ENCODE results near the gene DOK3. TPM values are rescaled to one million over a fixed set of nuclear protein-coding genes. Genes with fewer than 3 reads are reported as not detected.

DOK3 gene
- total RNA-seq, 1 experiment from 2014 or later: 8.0 TPM

GRCh38 chr5:177554474-177555111, 45.0 kb upstream of the DOK3 start, which contains the start of gene FAM193B:
FAM193B (minus strand) TSS chr5:177554563; CDS start chr5:177554458, 105 bp downstream.
- TF ChIP-seq CTCF (IDR thresholded peaks at IDR 0.05 in 2 of 3, conservative IDR thresholded peaks at IDR 0.05 in 1 of 3; ENCODE audit: borderline replicate concordance in 1 of 3, insufficient read depth in 1 of 3, low read depth in 2 of 3, low read length in 2 of 3) (peak in 2 of 3 experiments; percentile 17 to 30; a peak in 2 of 6 replicates), RAD21 (IDR thresholded peaks at IDR 0.05; ENCODE audit: low read depth) (no peak), SIN3A (IDR thresholded peaks at IDR 0.05; ENCODE audit: low read depth) (no peak), POLR2AphosphoS5 (IDR thresholded peaks at IDR 0.05; ENCODE audit: low read depth, low read length) (peak; percentile 61; the same call in 1 of the 2 replicates), EGR1 (IDR thresholded peaks at IDR 0.05; ENCODE audit: low read depth) (peak; percentile 73), ZFX (IDR thresholded peaks at IDR 0.05) (0 out of 2 replicates have a peak, but pooled peaks have one; percentile 27), FOSL1 (IDR thresholded peaks at IDR 0.05; ENCODE audit: low read depth) (no peak), YY1 (IDR thresholded peaks at IDR 0.05; ENCODE audit: extremely low read depth, insufficient replicate concordance, low read depth, low read length) (peak; percentile 99), CBX3 (IDR thresholded peaks at IDR 0.05; ENCODE audit: low read depth) (peak; percentile 52; the same call in 1 of the 2 replicates)
- TF ChIP-seq, protein P1, sequence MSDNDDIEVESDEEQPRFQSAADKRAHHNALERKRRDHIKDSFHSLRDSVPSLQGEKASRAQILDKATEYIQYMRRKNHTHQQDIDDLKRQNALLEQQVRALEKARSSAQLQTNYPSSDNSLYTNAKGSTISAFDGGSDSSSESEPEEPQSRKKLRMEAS (IDR thresholded peaks at IDR 0.05): 0 out of 2 replicates have a peak, but pooled peaks have one; percentile 16
- intact Hi-C loops (cut with micrococcal nuclease): no loop called here
- Histone ChIP-seq H2AFZ (ENCODE audit: low read depth, low read length, poor library complexity, severe bottlenecking) (peak within 1 kb of the TSS; percentile 98), H3K9ac (ENCODE audit: low read length) (peak within 1 kb of the TSS; percentile 80), H4K20me1 (ENCODE audit: insufficient read depth) (no peaks in the 10 kb centered on the region), H3K36me3 (ENCODE audit: control insufficient read depth in 1 of 2, insufficient read depth in 2 of 2, low read length in 2 of 2) (peaks cover 0 to 4% of the 10 kb centered on the region in 2 experiments; a peak in 1 of 4 replicates), H3K9me3 (ENCODE audit: control insufficient read depth in 1 of 2, insufficient read depth in 1 of 2, low read depth in 1 of 2, low read length in 2 of 2) (no peaks in the 10 kb centered on the region), H3K79me2 (ENCODE audit: insufficient read depth, low read length) (peaks cover 41% of the 10 kb centered on the region), H3K4me3 (replicated peaks in 1 of 2; ENCODE audit: low read depth in 1 of 2, low read length in 2 of 2) (peak within 1 kb of the TSS; percentile 86 to 93), H3K9me2 (ENCODE audit: insufficient read depth) (no peaks in the 10 kb centered on the region), H3K27me3 (ENCODE audit: insufficient read depth, low read length) (no peaks in the 10 kb centered on the region), H3K27ac (ENCODE audit: low read depth, low read length) (peak within 1 kb of the TSS; percentile 68; the same call in 1 of the 2 replicates), H3K4me2 (ENCODE audit: low read length) (peak within 1 kb of the TSS; percentile 94), H3K4me1 (ENCODE audit: control insufficient read depth in 1 of 2, insufficient read depth in 2 of 2, low read length in 2 of 2) (peaks cover 11 to 22% of the 10 kb centered on the region in 2 experiments; a peak in 3 of 4 replicates)
- BruUV-seq (replicated peaks): TSS peak; percentile 74
- DNase-seq (ENCODE audit: low read depth, low spot score) (peak; percentile 80), ATAC-seq (peak; percentile 96)
- POLR2A ChIA-PET: no interaction called here
- CTCF ChIA-PET: no interaction called here
- RAD21 ChIA-PET (ENCODE audit: low non-redundant PET in 1 of 2, low total read pairs in 2 of 2, uncharacterized antibody in 2 of 2, unreplicated experiment in 2 of 2): no interaction called here
